WTC11 (cell line): ENCODE data around the gene RPS15. TPM values are rescaled to one million over a fixed set of nuclear protein-coding genes. Genes with fewer than 3 reads are reported as not detected.

Experiments used
- ATAC-seq: fragments of 200-7000 bp; cut with Tn5 transposase; 2 replicates; pipeline ENCODE4 v1.10.0; 2021; ENCODE audit warnings: mild to moderate bottlenecking, moderate library complexity
- CTCF ChIA-PET: fragments of 300-600 bp; sonication (Branson Sonifier 250); formaldehyde crosslinking; loops from one replicate; lab custom pipeline; 2021; ENCODE audit warnings: antibody characterized with exemption; lab: Charles Lee
- POLR2A ChIA-PET: fragments of 350-600 bp; sonication (Branson Sonifier 250); formaldehyde crosslinking; loops from one replicate; lab custom pipeline; 2021; ENCODE audit warnings: antibody characterized with exemption; lab: Charles Lee
- DNase-seq: peaks from one replicate; pipeline ENCODE4 v3.0.0; 2021; ENCODE audit warnings: low spot score
- H3K27ac Mint-ChIP-seq: 2 replicates; pipeline ENCODE4 v1.8.0; 2021; ENCODE audit warnings: mixed read lengths
- H3K27me3 Mint-ChIP-seq: 2 replicates; pipeline ENCODE4 v1.8.0; 2021; ENCODE audit warnings: low read depth, mild to moderate bottlenecking, moderate library complexity, mixed read lengths
- H3K36me3 Mint-ChIP-seq: 2 replicates; pipeline ENCODE4 v1.8.0; 2021; ENCODE audit warnings: mixed read lengths
- H3K4me1 Mint-ChIP-seq: 2 replicates; pipeline ENCODE4 v1.8.0; 2022; ENCODE audit warnings: mixed read lengths
- H3K4me3 Mint-ChIP-seq: 2 replicates; pipeline ENCODE4 v1.8.0; 2021; ENCODE audit warnings: mild to moderate bottlenecking, moderate library complexity, mixed read lengths
- H3K9me3 Mint-ChIP-seq: 2 replicates; pipeline ENCODE4 v1.8.0; 2021; ENCODE audit warnings: mixed read lengths
- CBFB ChIP-seq: sonication (generic); formaldehyde crosslinking; IDR thresholded peaks from 2 replicates; pipeline ENCODE4 v1.8.1; 2022; ENCODE audit warnings: mild to moderate bottlenecking, low read depth, missing genetic modification reagents
- ELF4 ChIP-seq: sonication (generic); formaldehyde crosslinking; IDR thresholded peaks from 2 replicates; pipeline ENCODE4 v1.8.1; 2022; ENCODE audit warnings: low read depth, mild to moderate bottlenecking, moderate library complexity, missing genetic modification reagents
- ESRRA ChIP-seq: sonication (generic); formaldehyde crosslinking; IDR thresholded peaks from 2 replicates; pipeline ENCODE4 v1.8.1; 2022; ENCODE audit warnings: mild to moderate bottlenecking, missing genetic modification reagents, borderline replicate concordance
- FOXK1 ChIP-seq: sonication (generic); formaldehyde crosslinking; IDR thresholded peaks from 2 replicates; pipeline ENCODE4 v1.8.0; 2022; ENCODE audit warnings: mild to moderate bottlenecking, moderate library complexity, missing genetic modification reagents
- JUN ChIP-seq: sonication (generic); formaldehyde crosslinking; IDR thresholded peaks from 2 replicates; pipeline ENCODE4 v1.8.0; 2023; ENCODE audit warnings: mild to moderate bottlenecking, missing genetic modification reagents
- MYBL2 ChIP-seq: sonication (generic); formaldehyde crosslinking; IDR thresholded peaks from 2 replicates; pipeline ENCODE4 v1.8.1; 2023; ENCODE audit warnings: mild to moderate bottlenecking, moderate library complexity, missing genetic modification reagents
- NFATC4 ChIP-seq: fragments of 250-450 bp; sonication (Bioruptor Pico); IDR thresholded peaks from 2 replicates; pipeline ENCODE4 v1.9.0; 2021; ENCODE audit warnings: mild to moderate bottlenecking
- NR3C1 ChIP-seq: sonication (generic); formaldehyde crosslinking; conservative IDR thresholded peaks from 2 replicates; pipeline ENCODE4 v1.8.1; 2023; ENCODE audit warnings: low read depth, mild to moderate bottlenecking, missing genetic modification reagents
- SOX15 ChIP-seq: fragments of 250-450 bp; sonication (Bioruptor Pico); IDR thresholded peaks from 2 replicates; pipeline ENCODE4 v1.9.0; 2021; ENCODE audit warnings: mild to moderate bottlenecking
- SP1 ChIP-seq: sonication (generic); formaldehyde crosslinking; conservative IDR thresholded peaks from 2 replicates; pipeline ENCODE4 v1.8.1; 2022; ENCODE audit warnings: missing genetic modification reagents
- TP53 ChIP-seq: sonication (generic); formaldehyde crosslinking; IDR thresholded peaks from 2 replicates; pipeline ENCODE4 v1.8.1; 2023; ENCODE audit warnings: mild to moderate bottlenecking, missing genetic modification reagents
- ZNF396 ChIP-seq: fragments of 250-450 bp; sonication (Bioruptor Pico); IDR thresholded peaks from 2 replicates; pipeline ENCODE4 v1.8.0; 2021; ENCODE audit warnings: mild to moderate bottlenecking, moderate library complexity, borderline replicate concordance
- ZNF416 ChIP-seq: fragments of 250-450 bp; sonication (Bioruptor Pico); IDR thresholded peaks from 2 replicates; pipeline ENCODE4 v1.9.0; 2021; ENCODE audit warnings: mild to moderate bottlenecking, inconsistent platforms
- total RNA-seq: library from RNA; stranded (reverse); gene quantifications from 3 replicates; pipeline ENCODE4 v1.2.3, GENCODE V29; 2021
- TF ChIP-seq, protein P1 (sequence below): fragments of 250-450 bp; sonication (Bioruptor Pico); IDR thresholded peaks from 2 replicates; pipeline ENCODE4 v1.9.0; 2021; ENCODE audit warnings: moderate library complexity, mild to moderate bottlenecking, inconsistent platforms, borderline replicate concordance
- TF ChIP-seq, protein P2 (sequence below): sonication (generic); formaldehyde crosslinking; conservative IDR thresholded peaks from 2 replicates; pipeline ENCODE4 v1.8.1; 2023; ENCODE audit warnings: mild to moderate bottlenecking, low read depth, missing genetic modification reagents, moderate library complexity
- TF ChIP-seq, protein P3 (sequence below): sonication (generic); formaldehyde crosslinking; IDR thresholded peaks from 2 replicates; pipeline ENCODE4 v1.8.0; 2022; ENCODE audit warnings: mild to moderate bottlenecking, missing genetic modification reagents
- TF ChIP-seq, protein P4 (sequence below): sonication (generic); formaldehyde crosslinking; IDR thresholded peaks from 2 replicates; pipeline ENCODE4 v1.8.1; 2023; ENCODE audit warnings: mild to moderate bottlenecking, missing genetic modification reagents, moderate library complexity
- TF ChIP-seq, protein P5 (sequence below): sonication (generic); formaldehyde crosslinking; IDR thresholded peaks from 2 replicates; pipeline ENCODE4 v1.8.0; 2022; ENCODE audit warnings: missing genetic modification reagents
- TF ChIP-seq, protein P6 (sequence below): fragments of 200-600 bp; IDR thresholded peaks from 2 replicates; pipeline ENCODE4 v1.8.0; 2022; ENCODE audit warnings: antibody characterized with exemption
- TF ChIP-seq, protein P7 (sequence below): sonication (generic); formaldehyde crosslinking; IDR thresholded peaks from 2 replicates; pipeline ENCODE4 v1.8.1; 2022; ENCODE audit warnings: mild to moderate bottlenecking, moderate library complexity, missing genetic modification reagents

RPS15 gene
- total RNA-seq, 1 experiment from 2014 or later, result 1,932 TPM

DNA sequence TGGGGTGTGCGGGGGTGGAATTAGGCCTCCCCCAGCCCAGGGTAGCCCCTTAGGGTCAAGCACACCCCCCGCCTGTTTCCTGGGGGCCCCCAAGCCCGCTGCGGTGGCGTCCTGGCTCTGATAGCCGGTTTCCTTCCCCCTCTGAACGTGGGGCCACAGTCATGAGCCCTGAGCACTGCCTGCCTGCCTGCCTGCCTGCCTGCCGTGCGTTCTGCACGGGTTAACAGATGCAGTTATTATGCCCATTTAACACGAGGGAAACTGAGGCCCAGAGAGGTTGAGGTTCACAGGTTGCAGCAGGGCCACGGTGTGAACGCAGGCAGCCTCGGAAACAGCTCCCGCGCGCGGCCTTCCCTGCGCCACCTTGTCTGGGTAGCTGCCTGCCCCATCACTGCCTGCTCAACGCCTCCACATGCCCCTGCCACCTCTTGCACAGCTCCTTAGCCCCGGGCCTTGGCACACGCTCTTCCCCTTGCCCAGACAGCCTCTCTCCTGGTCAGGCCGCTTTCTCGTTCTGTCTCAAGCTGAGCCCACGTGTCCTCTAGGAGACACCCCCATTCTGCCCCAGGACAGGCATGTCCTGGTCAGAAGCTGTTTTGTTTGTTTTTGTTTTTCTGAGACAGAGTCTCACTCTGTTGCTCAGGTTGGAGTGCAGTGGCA is 35.7 kb upstream of the RPS15 start:
- Mint-ChIP-seq H3K36me3 (peaks cover 2% of the 10 kb centered on the region; the same call in 1 of the 2 replicates), H3K27ac (no peak overlapping the region), H3K27me3 (peaks cover 6% of the 10 kb centered on the region; the same call in 1 of the 2 replicates), H3K4me3 (peak overlapping the region; percentile 43), H3K9me3 (no peaks in the 10 kb centered on the region), H3K4me1 (peaks cover 12% of the 10 kb centered on the region)
- no peak for DNase-seq
- no peak for ATAC-seq
- TF ChIP-seq, protein P1, sequence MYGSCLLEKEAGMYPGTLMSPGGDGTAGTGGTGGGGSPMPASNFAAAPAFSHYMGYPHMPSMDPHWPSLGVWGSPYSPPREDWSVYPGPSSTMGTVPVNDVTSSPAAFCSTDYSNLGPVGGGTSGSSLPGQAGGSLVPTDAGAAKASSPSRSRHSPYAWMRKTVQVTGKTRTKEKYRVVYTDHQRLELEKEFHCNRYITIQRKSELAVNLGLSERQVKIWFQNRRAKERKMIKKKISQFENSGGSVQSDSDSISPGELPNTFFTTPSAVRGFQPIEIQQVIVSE (CRISPR knock-in tag), result no peak
- ChIA-PET CTCF (interaction anchor here (0.6 to 1.6 kb wide), 6 partner anchors 34 to 120 kb away, joined by 3 to 8 read pairs (median 4); no protein-coding TSS in a partner anchor), POLR2A (interaction anchor here (1.2 kb wide), 1 partner anchor 43 kb away, joined by 5 read pairs; no protein-coding TSS in a partner anchor)

DNA sequence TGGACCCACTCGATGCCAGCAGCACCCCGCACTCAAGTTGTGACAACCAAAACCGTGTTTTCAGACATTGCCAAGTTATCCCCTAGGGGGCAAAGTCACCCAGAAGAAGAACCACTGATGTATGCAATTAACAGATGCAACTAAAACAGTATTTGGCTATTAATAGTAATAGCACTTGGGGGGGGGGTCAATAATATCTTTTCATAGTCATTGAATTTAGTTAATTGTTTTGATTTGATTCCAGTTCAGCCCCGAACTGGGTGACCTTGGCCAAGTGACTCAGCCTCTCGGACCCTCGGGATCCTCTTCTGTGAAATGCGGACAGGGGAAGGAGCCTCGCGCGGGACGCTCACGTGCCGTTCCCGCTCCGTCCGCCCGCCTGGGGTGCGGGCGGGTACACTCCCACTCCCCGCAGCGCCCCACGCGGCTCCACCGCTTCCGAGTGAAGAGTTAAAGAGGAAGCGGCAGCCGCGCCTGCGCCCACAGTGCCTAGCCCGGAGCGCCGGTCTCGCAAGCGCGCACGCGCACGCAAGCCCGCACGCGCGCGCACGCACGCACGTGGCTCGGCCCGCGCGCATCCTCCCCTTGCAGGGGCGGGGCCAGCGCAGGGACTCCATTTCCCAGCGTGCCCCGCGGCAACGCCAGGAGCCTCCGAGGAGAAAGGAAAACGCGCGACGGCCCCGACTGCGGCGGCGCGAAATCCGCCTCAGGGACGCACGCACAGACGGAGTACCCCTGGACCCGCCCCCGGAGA is 31.2 kb upstream of the RPS15 start:
- CTCF ChIA-PET, result interaction anchor here (1.4 kb wide), 1 partner anchor 43 kb away, joined by 3 read pairs; no protein-coding TSS in a partner anchor
- POLR2A ChIA-PET, result no interaction called here
- TF ChIP-seq, protein P2, sequence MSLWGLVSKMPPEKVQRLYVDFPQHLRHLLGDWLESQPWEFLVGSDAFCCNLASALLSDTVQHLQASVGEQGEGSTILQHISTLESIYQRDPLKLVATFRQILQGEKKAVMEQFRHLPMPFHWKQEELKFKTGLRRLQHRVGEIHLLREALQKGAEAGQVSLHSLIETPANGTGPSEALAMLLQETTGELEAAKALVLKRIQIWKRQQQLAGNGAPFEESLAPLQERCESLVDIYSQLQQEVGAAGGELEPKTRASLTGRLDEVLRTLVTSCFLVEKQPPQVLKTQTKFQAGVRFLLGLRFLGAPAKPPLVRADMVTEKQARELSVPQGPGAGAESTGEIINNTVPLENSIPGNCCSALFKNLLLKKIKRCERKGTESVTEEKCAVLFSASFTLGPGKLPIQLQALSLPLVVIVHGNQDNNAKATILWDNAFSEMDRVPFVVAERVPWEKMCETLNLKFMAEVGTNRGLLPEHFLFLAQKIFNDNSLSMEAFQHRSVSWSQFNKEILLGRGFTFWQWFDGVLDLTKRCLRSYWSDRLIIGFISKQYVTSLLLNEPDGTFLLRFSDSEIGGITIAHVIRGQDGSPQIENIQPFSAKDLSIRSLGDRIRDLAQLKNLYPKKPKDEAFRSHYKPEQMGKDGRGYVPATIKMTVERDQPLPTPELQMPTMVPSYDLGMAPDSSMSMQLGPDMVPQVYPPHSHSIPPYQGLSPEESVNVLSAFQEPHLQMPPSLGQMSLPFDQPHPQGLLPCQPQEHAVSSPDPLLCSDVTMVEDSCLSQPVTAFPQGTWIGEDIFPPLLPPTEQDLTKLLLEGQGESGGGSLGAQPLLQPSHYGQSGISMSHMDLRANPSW, result no peak
- 0 out of 2 replicates have a peak, but pooled peaks have one; percentile 76 for TF ChIP-seq ZNF416 (CRISPR knock-in tag)
- no peak for TF ChIP-seq ZNF396 (CRISPR knock-in tag)
- no peak for TF ChIP-seq SOX15 (CRISPR knock-in tag)
- no peak for TF ChIP-seq NR3C1
- no peak for TF ChIP-seq TP53 (CRISPR knock-in tag)
- TF ChIP-seq, protein P3, sequence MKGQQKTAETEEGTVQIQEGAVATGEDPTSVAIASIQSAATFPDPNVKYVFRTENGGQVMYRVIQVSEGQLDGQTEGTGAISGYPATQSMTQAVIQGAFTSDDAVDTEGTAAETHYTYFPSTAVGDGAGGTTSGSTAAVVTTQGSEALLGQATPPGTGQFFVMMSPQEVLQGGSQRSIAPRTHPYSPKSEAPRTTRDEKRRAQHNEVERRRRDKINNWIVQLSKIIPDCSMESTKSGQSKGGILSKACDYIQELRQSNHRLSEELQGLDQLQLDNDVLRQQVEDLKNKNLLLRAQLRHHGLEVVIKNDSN (CRISPR knock-in tag), result peak; percentile 74; the same call in 1 of the 2 replicates
- TF ChIP-seq CBFB (CRISPR knock-in tag), result no peak
- TF ChIP-seq, protein P4, sequence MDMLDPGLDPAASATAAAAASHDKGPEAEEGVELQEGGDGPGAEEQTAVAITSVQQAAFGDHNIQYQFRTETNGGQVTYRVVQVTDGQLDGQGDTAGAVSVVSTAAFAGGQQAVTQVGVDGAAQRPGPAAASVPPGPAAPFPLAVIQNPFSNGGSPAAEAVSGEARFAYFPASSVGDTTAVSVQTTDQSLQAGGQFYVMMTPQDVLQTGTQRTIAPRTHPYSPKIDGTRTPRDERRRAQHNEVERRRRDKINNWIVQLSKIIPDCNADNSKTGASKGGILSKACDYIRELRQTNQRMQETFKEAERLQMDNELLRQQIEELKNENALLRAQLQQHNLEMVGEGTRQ, result peak; percentile 92
- no peak for TF ChIP-seq JUN (CRISPR knock-in tag)
- TF ChIP-seq ESRRA, result 0 out of 2 replicates have a peak, but pooled peaks have one; percentile 58
- TF ChIP-seq, protein P5, sequence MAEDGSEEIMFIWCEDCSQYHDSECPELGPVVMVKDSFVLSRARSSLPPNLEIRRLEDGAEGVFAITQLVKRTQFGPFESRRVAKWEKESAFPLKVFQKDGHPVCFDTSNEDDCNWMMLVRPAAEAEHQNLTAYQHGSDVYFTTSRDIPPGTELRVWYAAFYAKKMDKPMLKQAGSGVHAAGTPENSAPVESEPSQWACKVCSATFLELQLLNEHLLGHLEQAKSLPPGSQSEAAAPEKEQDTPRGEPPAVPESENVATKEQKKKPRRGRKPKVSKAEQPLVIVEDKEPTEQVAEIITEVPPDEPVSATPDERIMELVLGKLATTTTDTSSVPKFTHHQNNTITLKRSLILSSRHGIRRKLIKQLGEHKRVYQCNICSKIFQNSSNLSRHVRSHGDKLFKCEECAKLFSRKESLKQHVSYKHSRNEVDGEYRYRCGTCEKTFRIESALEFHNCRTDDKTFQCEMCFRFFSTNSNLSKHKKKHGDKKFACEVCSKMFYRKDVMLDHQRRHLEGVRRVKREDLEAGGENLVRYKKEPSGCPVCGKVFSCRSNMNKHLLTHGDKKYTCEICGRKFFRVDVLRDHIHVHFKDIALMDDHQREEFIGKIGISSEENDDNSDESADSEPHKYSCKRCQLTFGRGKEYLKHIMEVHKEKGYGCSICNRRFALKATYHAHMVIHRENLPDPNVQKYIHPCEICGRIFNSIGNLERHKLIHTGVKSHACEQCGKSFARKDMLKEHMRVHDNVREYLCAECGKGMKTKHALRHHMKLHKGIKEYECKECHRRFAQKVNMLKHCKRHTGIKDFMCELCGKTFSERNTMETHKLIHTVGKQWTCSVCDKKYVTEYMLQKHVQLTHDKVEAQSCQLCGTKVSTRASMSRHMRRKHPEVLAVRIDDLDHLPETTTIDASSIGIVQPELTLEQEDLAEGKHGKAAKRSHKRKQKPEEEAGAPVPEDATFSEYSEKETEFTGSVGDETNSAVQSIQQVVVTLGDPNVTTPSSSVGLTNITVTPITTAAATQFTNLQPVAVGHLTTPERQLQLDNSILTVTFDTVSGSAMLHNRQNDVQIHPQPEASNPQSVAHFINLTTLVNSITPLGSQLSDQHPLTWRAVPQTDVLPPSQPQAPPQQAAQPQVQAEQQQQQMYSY, result 0 out of 2 replicates have a peak, but pooled peaks have one; percentile 15
- no peak for TF ChIP-seq ELF4 (CRISPR knock-in tag)
- peak; percentile 100 for TF ChIP-seq SP1 (CRISPR knock-in tag)
- TF ChIP-seq MYBL2 (CRISPR knock-in tag), result 0 out of 2 replicates have a peak, but pooled peaks have one; percentile 55
- no peak for TF ChIP-seq NFATC4
- TF ChIP-seq, protein P6, sequence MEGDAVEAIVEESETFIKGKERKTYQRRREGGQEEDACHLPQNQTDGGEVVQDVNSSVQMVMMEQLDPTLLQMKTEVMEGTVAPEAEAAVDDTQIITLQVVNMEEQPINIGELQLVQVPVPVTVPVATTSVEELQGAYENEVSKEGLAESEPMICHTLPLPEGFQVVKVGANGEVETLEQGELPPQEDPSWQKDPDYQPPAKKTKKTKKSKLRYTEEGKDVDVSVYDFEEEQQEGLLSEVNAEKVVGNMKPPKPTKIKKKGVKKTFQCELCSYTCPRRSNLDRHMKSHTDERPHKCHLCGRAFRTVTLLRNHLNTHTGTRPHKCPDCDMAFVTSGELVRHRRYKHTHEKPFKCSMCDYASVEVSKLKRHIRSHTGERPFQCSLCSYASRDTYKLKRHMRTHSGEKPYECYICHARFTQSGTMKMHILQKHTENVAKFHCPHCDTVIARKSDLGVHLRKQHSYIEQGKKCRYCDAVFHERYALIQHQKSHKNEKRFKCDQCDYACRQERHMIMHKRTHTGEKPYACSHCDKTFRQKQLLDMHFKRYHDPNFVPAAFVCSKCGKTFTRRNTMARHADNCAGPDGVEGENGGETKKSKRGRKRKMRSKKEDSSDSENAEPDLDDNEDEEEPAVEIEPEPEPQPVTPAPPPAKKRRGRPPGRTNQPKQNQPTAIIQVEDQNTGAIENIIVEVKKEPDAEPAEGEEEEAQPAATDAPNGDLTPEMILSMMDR, result 0 out of 2 replicates have a peak, but pooled peaks have one; percentile 13
- TF ChIP-seq, protein P7, sequence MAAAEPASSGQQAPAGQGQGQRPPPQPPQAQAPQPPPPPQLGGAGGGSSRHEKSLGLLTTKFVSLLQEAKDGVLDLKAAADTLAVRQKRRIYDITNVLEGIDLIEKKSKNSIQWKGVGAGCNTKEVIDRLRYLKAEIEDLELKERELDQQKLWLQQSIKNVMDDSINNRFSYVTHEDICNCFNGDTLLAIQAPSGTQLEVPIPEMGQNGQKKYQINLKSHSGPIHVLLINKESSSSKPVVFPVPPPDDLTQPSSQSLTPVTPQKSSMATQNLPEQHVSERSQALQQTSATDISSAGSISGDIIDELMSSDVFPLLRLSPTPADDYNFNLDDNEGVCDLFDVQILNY (CRISPR knock-in tag), result peak; percentile 81
- peak; percentile 86 for TF ChIP-seq FOXK1 (CRISPR knock-in tag)

More for the DNA sequence above, 31.2 kb upstream of the RPS15 start:
- H3K27ac Mint-ChIP-seq, result peak overlapping the region; percentile 96
- peaks cover 43% of the 10 kb centered on the region for H3K4me1 Mint-ChIP-seq
- H3K36me3 Mint-ChIP-seq, result peaks cover 16% of the 10 kb centered on the region
- H3K27me3 Mint-ChIP-seq, result peaks cover 6% of the 10 kb centered on the region; the same call in 1 of the 2 replicates
- DNase-seq (peak; percentile 99), ATAC-seq (peak; percentile 82)
- no peaks in the 10 kb centered on the region for H3K9me3 Mint-ChIP-seq
- peak overlapping the region; percentile 71 for H3K4me3 Mint-ChIP-seq
